Measurements from ENCODE around the gene HTR3A. TPM values are rescaled to one million over a fixed set of nuclear protein-coding genes. Genes with fewer than 3 reads are reported as not detected.

The HTR3A gene
- not detected in 2 replicates for total RNA-seq (2016; rRNA removed; fragmentation: Illumina TruSeq; extraction: Trizol)
- total RNA-seq (2016; cell fraction: cytosol; rRNA removed; fragmentation: Illumina TruSeq; extraction: Trizol; ENCODE audit: low read depth), result not detected in 2 replicates
- not detected in 2 replicates for total RNA-seq (2016; cell fraction: insoluble cytoplasmic fraction; rRNA removed; fragmentation: Illumina TruSeq; extraction: Trizol)
- not detected in 2 replicates for total RNA-seq (2016; cell fraction: membrane; rRNA removed; fragmentation: Illumina TruSeq; extraction: Trizol)
- total RNA-seq (2016; cell fraction: nucleus; rRNA removed; fragmentation: Illumina TruSeq; extraction: Trizol), result not detected in 2 replicates
- polyA plus RNA-seq (2011; rRNA removed), result not detected in 2 replicates
- not detected in 2 replicates for polyA plus RNA-seq (2011; cell fraction: cytosol; rRNA removed)
- not detected in 2 replicates for polyA plus RNA-seq (2011; cell fraction: nucleus; rRNA removed)
- polyA plus RNA-seq (2012), result not detected in 2 replicates
- not detected in 2 replicates for polyA plus RNA-seq (2016; cell fraction: cytosol; fragmentation: Illumina TruSeq; extraction: Trizol; ENCODE audit: low read depth)
- polyA plus RNA-seq (2016; cell fraction: insoluble cytoplasmic fraction; fragmentation: Illumina TruSeq; extraction: Trizol; ENCODE audit: low read depth), result not detected in 2 replicates
- polyA plus RNA-seq (2016; cell fraction: membrane; fragmentation: Illumina TruSeq; extraction: Trizol; ENCODE audit: low read depth), result not detected in 2 replicates
- not detected in 2 replicates for polyA plus RNA-seq (2016; cell fraction: nucleus; fragmentation: Illumina TruSeq; extraction: Trizol; ENCODE audit: insufficient read depth, low read depth)
- polyA minus RNA-seq (2011; rRNA and poly(A)+ RNA removed; ENCODE audit: low replicate concordance), result 1.0 TPM in 1 of 2 replicates, not detected in the other
- not detected in 2 replicates for polyA minus RNA-seq (2011; cell fraction: cytosol; rRNA and poly(A)+ RNA removed)
- polyA minus RNA-seq (2011; cell fraction: nucleus; rRNA and poly(A)+ RNA removed), result not detected in 2 replicates
- not detected for Bru-seq, nascent RNA
- not detected for BruChase-seq, experiment 1, labeled RNA remaining after a 6-hour chase
- not detected for BruChase-seq, experiment 2, labeled RNA remaining after a 2-hour chase
- long read RNA-seq, experiment 1, result 0 reads
- long read RNA-seq, experiment 2, result 0 reads

- Histone ChIP-seq H2AFZ (ENCODE audit: low read length) (no peak within 1 kb of the TSS), H3K79me2 (ENCODE audit: insufficient read depth, low read length) (no peaks in the 10 kb centered on the region), H3K27me3 (ENCODE audit: control insufficient read depth in 1 of 2, insufficient read depth in 2 of 2, low read length in 2 of 2) (peaks cover 5 to 63% of the 10 kb centered on the region in 2 experiments; a peak in 4 of 5 replicates), H3K9ac (ENCODE audit: insufficient read depth, low read depth, low read length) (no peak within 1 kb of the TSS), H3K4me2 (ENCODE audit: low read depth, low read length) (no peak within 1 kb of the TSS), H3K27ac (ENCODE audit: extremely low read length, insufficient read depth, low read length) (no peak within 1 kb of the TSS), H3K4me1 (ENCODE audit: insufficient read depth, low read length) (no peaks in the 10 kb centered on the region), H3K4me3 (replicated peaks in 1 of 3; ENCODE audit: insufficient read depth in 1 of 3, low read depth in 2 of 3, low read length in 3 of 3) (no peak within 1 kb of the TSS), H3K36me3 (replicated peaks in 1 of 2; ENCODE audit: control insufficient read depth in 1 of 2, insufficient read depth in 2 of 2, low read length in 2 of 2) (no peaks in the 10 kb centered on the region), H4K20me1 (ENCODE audit: insufficient read depth, low read length) (no peaks in the 10 kb centered on the region), H3K9me3 (ENCODE audit: low read length) (no peaks in the 10 kb centered on the region)
- WGBS (ENCODE audit: low lambda C conversion rate), result 15% methylated on average over 5 of the region's 12 CpGs
- ATAC-seq (peak; percentile 51), FAIRE-seq (no peak), DNase-seq (ENCODE audit: low spot score) (peak; percentile 9)
- ChIA-PET POLR2A (no interaction called here), CTCF (ENCODE audit: low intra/inter-chr PET ratio, low total read pairs) (no interaction called here)
- intact Hi-C loops (cut with micrococcal nuclease; ENCODE audit: unreplicated experiment), result loop anchor here (2.0 kb wide), 1 partner anchor 78 kb away; no protein-coding TSS in a partner anchor
- in situ Hi-C loops (cut with HindIII; ENCODE audit: extremely low pct_ligation_motif_present, low pct_unique_long_range_greater_than_20kb), result no loop called here
- BruUV-seq (replicated peaks), result no TSS peak
- TF ChIP-seq SIX4 (CRISPR knock-in tag; IDR thresholded peaks at IDR 0.05) (peak; percentile 42; the same call in 1 of the 2 replicates), ZBTB34 (CRISPR knock-in tag; IDR thresholded peaks at IDR 0.05) (no peak)
Measured at GRCh38 chr11:113974741-113975470, at the start of gene HTR3A. Gene HTR3A, plus strand, starts transcription at chr11:113975108. Its CDS starts 218 bp downstream, at chr11:113975326.

All from HepG2 (cell line).